IPS-18a (cell line): ENCODE results near the gene CPNE8.

Experiments used
- H3K27ac ChIP-seq: one replicate; pipeline ENCODE4 v1.5.1; 2013; ENCODE audit warnings: low read length
- H3K27me3 ChIP-seq: one replicate; pipeline ENCODE4 v1.6.1; 2013; ENCODE audit warnings: mild to moderate bottlenecking, low read length; ENCODE audit not compliant: control insufficient read depth, insufficient read depth
- H3K36me3 ChIP-seq: one replicate; pipeline ENCODE4 v1.6.1; 2013; ENCODE audit warnings: low read depth, low read length; ENCODE audit not compliant: control insufficient read depth
- H3K4me1 ChIP-seq: one replicate; pipeline ENCODE4 v1.6.1; 2013; ENCODE audit warnings: low read depth, low read length; ENCODE audit not compliant: control insufficient read depth
- H3K4me3 ChIP-seq: one replicate; pipeline ENCODE4 v1.5.1; 2013; ENCODE audit warnings: low read length
- H3K9ac ChIP-seq: one replicate; pipeline ENCODE4 v1.6.1; 2013; ENCODE audit warnings: mild to moderate bottlenecking, low read length, moderate library complexity
- H3K9me3 ChIP-seq: one replicate; pipeline ENCODE4 v1.6.1; 2013; ENCODE audit warnings: low read depth, low read length; ENCODE audit not compliant: control insufficient read depth

CPNE8 gene

GRCh38 chr12:38905480-38906351 is at the start of gene CPNE8:
Gene CPNE8 (minus strand): TSS chr12:38905591. CDS start chr12:38905534, 57 bp downstream.
- Histone ChIP-seq H3K27me3 (no peaks in the 10 kb centered on the region), H3K36me3 (no peaks in the 10 kb centered on the region), H3K4me3 (peak within 1 kb of the TSS; percentile 82), H3K9ac (peak within 1 kb of the TSS; percentile 74), H3K9me3 (no peaks in the 10 kb centered on the region), H3K4me1 (peaks cover 6% of the 10 kb centered on the region), H3K27ac (no peak within 1 kb of the TSS)

GRCh38 chr12:38954238-38954873 is 49.0 kb upstream of the CPNE8 start:
- H3K4me3 ChIP-seq: no peak overlapping the region
- H3K4me1 ChIP-seq: no peaks in the 10 kb centered on the region
- no peaks in the 10 kb centered on the region for H3K9me3 ChIP-seq
- no peaks in the 10 kb centered on the region for H3K36me3 ChIP-seq
- H3K27ac ChIP-seq: no peak overlapping the region
- H3K27me3 ChIP-seq: no peaks in the 10 kb centered on the region
- H3K9ac ChIP-seq: no peak overlapping the region

- no peaks in the 10 kb centered on the region for H3K36me3 ChIP-seq
- no peak overlapping the region for H3K9ac ChIP-seq
- no peak overlapping the region for H3K4me3 ChIP-seq
- H3K9me3 ChIP-seq: no peaks in the 10 kb centered on the region
- no peaks in the 10 kb centered on the region for H3K27me3 ChIP-seq
- no peaks in the 10 kb centered on the region for H3K4me1 ChIP-seq
- no peak overlapping the region for H3K27ac ChIP-seq
Observed at GRCh38 chr12:38949363-38949762, 44.0 kb upstream of the CPNE8 start.

GRCh38 chr12:38934686-38935085 is 29.3 kb upstream of the CPNE8 start:
- no peaks in the 10 kb centered on the region for H3K9me3 ChIP-seq
- H3K27ac ChIP-seq: no peak overlapping the region
- H3K27me3 ChIP-seq: no peaks in the 10 kb centered on the region
- H3K9ac ChIP-seq: no peak overlapping the region
- H3K36me3 ChIP-seq: no peaks in the 10 kb centered on the region
- H3K4me1 ChIP-seq: no peaks in the 10 kb centered on the region
- H3K4me3 ChIP-seq: no peak overlapping the region

GRCh38 chr12:38934078-38934584 is 28.7 kb upstream of the CPNE8 start:
- no peaks in the 10 kb centered on the region for H3K9me3 ChIP-seq

GRCh38 chr12:38932320-38932719 is 26.9 kb upstream of the CPNE8 start:
- Histone ChIP-seq H3K36me3 (no peaks in the 10 kb centered on the region), H3K4me3 (no peak overlapping the region), H3K4me1 (no peaks in the 10 kb centered on the region), H3K27ac (no peak overlapping the region), H3K9me3 (no peaks in the 10 kb centered on the region), H3K9ac (no peak overlapping the region), H3K27me3 (no peaks in the 10 kb centered on the region)

More at GRCh38 chr12:38934078-38934584, 28.7 kb upstream of the CPNE8 start:
- no peak overlapping the region for H3K9ac ChIP-seq
- H3K27ac ChIP-seq: no peak overlapping the region
- no peak overlapping the region for H3K4me3 ChIP-seq
- H3K4me1 ChIP-seq: no peaks in the 10 kb centered on the region
- H3K36me3 ChIP-seq: no peaks in the 10 kb centered on the region
- H3K27me3 ChIP-seq: no peaks in the 10 kb centered on the region

GRCh38 chr12:38931461-38931860 is 26.1 kb upstream of the CPNE8 start:
- Histone ChIP-seq H3K4me3 (no peak overlapping the region), H3K9me3 (no peaks in the 10 kb centered on the region), H3K9ac (no peak overlapping the region), H3K27me3 (no peaks in the 10 kb centered on the region), H3K27ac (no peak overlapping the region), H3K36me3 (no peaks in the 10 kb centered on the region), H3K4me1 (no peaks in the 10 kb centered on the region)

- H3K4me1 ChIP-seq: no peaks in the 10 kb centered on the region
- H3K9me3 ChIP-seq: no peaks in the 10 kb centered on the region
- no peaks in the 10 kb centered on the region for H3K27me3 ChIP-seq
- H3K27ac ChIP-seq: no peak overlapping the region
- H3K9ac ChIP-seq: no peak overlapping the region
- no peak overlapping the region for H3K4me3 ChIP-seq
- no peaks in the 10 kb centered on the region for H3K36me3 ChIP-seq
Observed at GRCh38 chr12:38930990-38931389, 25.6 kb upstream of the CPNE8 start.

- no peak overlapping the region for H3K27ac ChIP-seq
Observed at GRCh38 chr12:38926501-38926900, 21.1 kb upstream of the CPNE8 start.

GRCh38 chr12:38921025-38921677 is 15.8 kb upstream of the CPNE8 start:
- H3K9me3 ChIP-seq: no peaks in the 10 kb centered on the region
- no peak overlapping the region for H3K27ac ChIP-seq
- H3K27me3 ChIP-seq: no peaks in the 10 kb centered on the region
- no peaks in the 10 kb centered on the region for H3K36me3 ChIP-seq
- no peak overlapping the region for H3K9ac ChIP-seq
- no peak overlapping the region for H3K4me3 ChIP-seq
- H3K4me1 ChIP-seq: no peaks in the 10 kb centered on the region

More at GRCh38 chr12:38926501-38926900, 21.1 kb upstream of the CPNE8 start:
- Histone ChIP-seq H3K36me3 (no peaks in the 10 kb centered on the region), H3K27me3 (no peaks in the 10 kb centered on the region), H3K9me3 (no peaks in the 10 kb centered on the region), H3K4me3 (no peak overlapping the region), H3K4me1 (no peaks in the 10 kb centered on the region), H3K9ac (no peak overlapping the region)

- no peaks in the 10 kb centered on the region for H3K27me3 ChIP-seq
- no peak overlapping the region for H3K4me3 ChIP-seq
Observed at GRCh38 chr12:38919191-38919590, 13.8 kb upstream of the CPNE8 start.

More at GRCh38 chr12:38919191-38919590, 13.8 kb upstream of the CPNE8 start:
- no peaks in the 10 kb centered on the region for H3K9me3 ChIP-seq
- no peaks in the 10 kb centered on the region for H3K36me3 ChIP-seq
- H3K9ac ChIP-seq: no peak overlapping the region
- no peaks in the 10 kb centered on the region for H3K4me1 ChIP-seq
- no peak overlapping the region for H3K27ac ChIP-seq
